ENCODE measurements around the gene CEP78. TPM values are rescaled to one million over a fixed set of nuclear protein-coding genes. Genes with fewer than 3 reads are reported as not detected.
A peak's percentile ranks its signal among the peaks of the same experiment; 100 is the strongest.
"Not testable (repeated sequence)": the region's sequence is repeated elsewhere in the genome, so short reads cannot be mapped to it uniquely, and the experiment has no call there.

CEP78 gene
- total RNA-seq: 10 to 100 TPM; 56.3 to 57.6 TPM

- POLR2A ChIA-PET: interaction anchor here (0.6 to 1.3 kb wide), 2 partner anchors 21 to 61 kb away, joined by 3 to 4 read pairs; partner anchors contain the start of gene PSAT1
- Mint-ChIP-seq H3K36me3 (ENCODE audit: low read depth) (peaks cover 27% of the 10 kb centered on the region), H3K4me3 (no peak within 1 kb of the TSS), H3K27me3 (no peaks in the 10 kb centered on the region), H3K9me3 (no peaks in the 10 kb centered on the region), H3K4me1 (peaks cover 45% of the 10 kb centered on the region), H3K27ac (peak within 1 kb of the TSS; percentile 97)
- peak; percentile 91 for DNase-seq
- CTCF ChIA-PET: interaction anchor here (1.4 kb wide), 1 partner anchor 8 kb away, joined by 3 read pairs; no protein-coding TSS in a partner anchor
Measured at GRCh38 chr9:78235762-78236550, at the start of gene CEP78. Gene CEP78, plus strand, starts transcription at chr9:78236075. Its CDS starts 276 bp downstream, at chr9:78236351.

GRCh38 chr9:78187763-78188484 lies 48.0 kb upstream of the CEP78 start:
- no peak overlapping the region for H3K27ac Mint-ChIP-seq
- DNase-seq: no peak
- peaks cover 1% of the 10 kb centered on the region for H3K9me3 Mint-ChIP-seq
- peaks cover 2% of the 10 kb centered on the region for H3K4me1 Mint-ChIP-seq
- ChIA-PET CTCF (no interaction called here), POLR2A (no interaction called here)
- no peaks in the 10 kb centered on the region for H3K36me3 Mint-ChIP-seq (ENCODE audit: low read depth)
- no peaks in the 10 kb centered on the region for H3K27me3 Mint-ChIP-seq
- no peak overlapping the region for H3K4me3 Mint-ChIP-seq

GRCh38 chr9:78188594-78188993 lies 47.3 kb upstream of the CEP78 start:
- Mint-ChIP-seq H3K4me3 (no peak overlapping the region), H3K27me3 (no peaks in the 10 kb centered on the region), H3K27ac (no peak overlapping the region), H3K4me1 (peaks cover 2% of the 10 kb centered on the region), H3K9me3 (peaks cover 2% of the 10 kb centered on the region), H3K36me3 (ENCODE audit: low read depth) (no peaks in the 10 kb centered on the region)
- CTCF ChIA-PET: interaction anchor here (1.1 kb wide), 1 partner anchor 28 kb away, joined by 3 read pairs; no protein-coding TSS in a partner anchor
- POLR2A ChIA-PET: no interaction called here
- DNase-seq: no peak

- DNase-seq: no peak
- CTCF ChIA-PET: interaction anchor here (1.1 kb wide), 1 partner anchor 28 kb away, joined by 3 read pairs; no protein-coding TSS in a partner anchor
- Mint-ChIP-seq H3K4me1 (peaks cover 2% of the 10 kb centered on the region), H3K27me3 (no peaks in the 10 kb centered on the region), H3K4me3 (no peak overlapping the region), H3K27ac (peak overlapping the region; percentile 22), H3K36me3 (ENCODE audit: low read depth) (no peaks in the 10 kb centered on the region), H3K9me3 (peaks cover 2% of the 10 kb centered on the region)
- POLR2A ChIA-PET: no interaction called here
Measured at GRCh38 chr9:78189001-78189400, 46.9 kb upstream of the CEP78 start.

- ChIA-PET CTCF (interaction anchor here (0.6 to 1.1 kb wide), 2 partner anchors 27 to 320 kb away, joined by 3 to 4 read pairs; no protein-coding TSS in a partner anchor), POLR2A (no interaction called here)
- DNase-seq: no peak
- H3K36me3 Mint-ChIP-seq (ENCODE audit: low read depth): no peaks in the 10 kb centered on the region
- H3K4me3 Mint-ChIP-seq: no peak overlapping the region
- peaks cover 2% of the 10 kb centered on the region for H3K4me1 Mint-ChIP-seq
- H3K27me3 Mint-ChIP-seq: no peaks in the 10 kb centered on the region
- H3K9me3 Mint-ChIP-seq: peaks cover 4% of the 10 kb centered on the region
- no peak overlapping the region for H3K27ac Mint-ChIP-seq
Measured at GRCh38 chr9:78189461-78189860, 46.4 kb upstream of the CEP78 start.

GRCh38 chr9:78191931-78192330 lies 43.9 kb upstream of the CEP78 start:
- Mint-ChIP-seq H3K27ac (no peak overlapping the region), H3K4me1 (peaks cover 8% of the 10 kb centered on the region), H3K4me3 (no peak overlapping the region), H3K36me3 (ENCODE audit: low read depth) (no peaks in the 10 kb centered on the region), H3K9me3 (peaks cover 4% of the 10 kb centered on the region), H3K27me3 (no peaks in the 10 kb centered on the region)
- ChIA-PET CTCF (interaction anchor here (0.7 to 1.3 kb wide), 3 partner anchors 9 to 182 kb away, joined by 3 to 4 read pairs (median 3); no protein-coding TSS in a partner anchor), POLR2A (no interaction called here)
- DNase-seq: no peak

- Mint-ChIP-seq H3K27ac (peak overlapping the region; percentile 36), H3K4me1 (peaks cover 24% of the 10 kb centered on the region), H3K27me3 (no peaks in the 10 kb centered on the region), H3K9me3 (peaks cover 19% of the 10 kb centered on the region), H3K4me3 (no peak overlapping the region), H3K36me3 (ENCODE audit: low read depth) (peaks cover 16% of the 10 kb centered on the region)
- ChIA-PET POLR2A (no interaction called here), CTCF (no interaction called here)
- DNase-seq: no peak
Measured at GRCh38 chr9:78196258-78196657, 39.6 kb upstream of the CEP78 start.

- peak; percentile 83 for DNase-seq
- H3K36me3 Mint-ChIP-seq (ENCODE audit: low read depth): peaks cover 57% of the 10 kb centered on the region
- H3K27me3 Mint-ChIP-seq: not testable (repeated sequence)
- peaks cover 55% of the 10 kb centered on the region for H3K9me3 Mint-ChIP-seq
- ChIA-PET POLR2A (interaction anchor here (0.6 kb wide), 1 partner anchor 32 kb away, joined by 5 read pairs; no protein-coding TSS in a partner anchor), CTCF (interaction anchor here (0.6 to 1.1 kb wide), 3 partner anchors 9 to 16 kb away, joined by 3 read pairs; no protein-coding TSS in a partner anchor)
- H3K27ac Mint-ChIP-seq: peak overlapping the region; percentile 90
- H3K4me1 Mint-ChIP-seq: peaks cover 47% of the 10 kb centered on the region
- peak overlapping the region; percentile 50 for H3K4me3 Mint-ChIP-seq
Measured at GRCh38 chr9:78201158-78201777, 34.6 kb upstream of the CEP78 start.

- DNase-seq: no peak
- Mint-ChIP-seq H3K4me3 (no peak overlapping the region), H3K27ac (no peak overlapping the region), H3K4me1 (peaks cover 41% of the 10 kb centered on the region), H3K9me3 (peaks cover 39% of the 10 kb centered on the region), H3K36me3 (ENCODE audit: low read depth) (peaks cover 34% of the 10 kb centered on the region), H3K27me3 (peaks cover 7% of the 10 kb centered on the region)
- ChIA-PET CTCF (interaction anchor here (0.7 kb wide), 1 partner anchor 738 kb away, joined by 3 read pairs; no protein-coding TSS in a partner anchor), POLR2A (no interaction called here)
Measured at GRCh38 chr9:78207319-78207718, 28.6 kb upstream of the CEP78 start.

- no peak overlapping the region for H3K4me3 Mint-ChIP-seq
- CTCF ChIA-PET: interaction anchor here (0.7 kb wide), 1 partner anchor 739 kb away, joined by 3 read pairs; no protein-coding TSS in a partner anchor
Measured at GRCh38 chr9:78207901-78208300, 28.0 kb upstream of the CEP78 start.

GRCh38 chr9:78209127-78209526 lies 26.7 kb upstream of the CEP78 start:
- peaks cover 43% of the 10 kb centered on the region for H3K4me1 Mint-ChIP-seq
- peaks cover 4% of the 10 kb centered on the region for H3K27me3 Mint-ChIP-seq
- no peak for DNase-seq
- no peak overlapping the region for H3K27ac Mint-ChIP-seq
- H3K36me3 Mint-ChIP-seq (ENCODE audit: low read depth): peaks cover 16% of the 10 kb centered on the region
- POLR2A ChIA-PET: no interaction called here
- no peak overlapping the region for H3K4me3 Mint-ChIP-seq
- peaks cover 21% of the 10 kb centered on the region for H3K9me3 Mint-ChIP-seq
- CTCF ChIA-PET: interaction anchor here (0.9 kb wide), 1 partner anchor 14 kb away, joined by 3 read pairs; no protein-coding TSS in a partner anchor

More at GRCh38 chr9:78207901-78208300, 28.0 kb upstream of the CEP78 start:
- DNase-seq: no peak
- POLR2A ChIA-PET: no interaction called here
- H3K4me1 Mint-ChIP-seq: peaks cover 42% of the 10 kb centered on the region
- H3K9me3 Mint-ChIP-seq: peaks cover 33% of the 10 kb centered on the region
- H3K27me3 Mint-ChIP-seq: peaks cover 7% of the 10 kb centered on the region
- peaks cover 28% of the 10 kb centered on the region for H3K36me3 Mint-ChIP-seq (ENCODE audit: low read depth)
- no peak overlapping the region for H3K27ac Mint-ChIP-seq

GRCh38 chr9:78210841-78211301 lies 25.0 kb upstream of the CEP78 start:
- peaks cover 42% of the 10 kb centered on the region for H3K4me1 Mint-ChIP-seq
- DNase-seq: peak; percentile 48
- H3K9me3 Mint-ChIP-seq: peaks cover 10% of the 10 kb centered on the region
- H3K4me3 Mint-ChIP-seq: peak overlapping the region; percentile 32
- H3K36me3 Mint-ChIP-seq (ENCODE audit: low read depth): peaks cover 4% of the 10 kb centered on the region
- ChIA-PET CTCF (no interaction called here), POLR2A (no interaction called here)
- peaks cover 4% of the 10 kb centered on the region for H3K27me3 Mint-ChIP-seq
- H3K27ac Mint-ChIP-seq: peak overlapping the region; percentile 82

Measured in activated CD4-positive, alpha-beta T cell treated with anti-CD3 and anti-CD28 coated beads, Interleukin-2, amount 10 ng/mL, durations not matched to agents 7 days and 5 days (primary cell).